ENCODE results near the gene MUL1. TPM values are rescaled to one million over a fixed set of nuclear protein-coding genes. Genes with fewer than 3 reads are reported as not detected.

Gene MUL1
- total and polyA plus RNA-seq, 2 of the 8 experiments (the other 6 are each of a cell fraction or from before 2014, with no cell fraction given), result 16.4 to 20.8 TPM

DNA sequence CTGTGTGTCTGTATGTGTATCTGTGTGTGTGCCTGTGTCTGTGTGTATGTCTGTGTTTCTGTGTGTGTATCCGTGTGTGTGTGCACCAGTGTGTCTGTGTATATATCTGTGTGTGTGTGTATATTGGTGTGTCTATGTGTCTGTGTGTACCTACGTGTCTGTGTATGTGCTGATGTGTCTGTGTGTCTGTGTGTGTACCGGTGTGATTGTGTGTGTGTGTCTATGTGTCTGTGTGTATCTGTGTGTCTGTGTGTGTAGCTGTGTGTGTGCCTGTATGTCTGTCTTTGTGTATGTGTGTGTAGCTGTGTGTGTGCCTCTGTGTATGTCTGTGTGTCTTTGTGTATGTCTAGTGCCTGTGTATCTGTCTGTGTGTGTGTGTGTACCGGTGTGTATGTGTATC lies 53.9 kb downstream of the MUL1 start:
- FAIRE-seq, result no peak
- Histone ChIP-seq H3K23me2 (ENCODE audit: low read depth, low read length) (peaks cover 9% of the 10 kb centered on the region; the same call in 1 of the 2 replicates), H2BK120ac (replicated peaks; ENCODE audit: low read depth, low read length) (peak overlapping the region; percentile 47), H3K36me3 (ENCODE audit: control insufficient read depth in 2 of 4, insufficient read depth in 4 of 4, low read length in 3 of 4) (no peaks in the 10 kb centered on the region), H2BK12ac (ENCODE audit: low read depth, low read length) (peak overlapping the region; percentile 45; the same call in 1 of the 2 replicates), H3K27ac (ENCODE audit: low read depth, low read length) (no peak overlapping the region), H4K8ac (ENCODE audit: extremely low read depth, insufficient read depth, low read length) (no peak overlapping the region), H3K4ac (replicated peaks; ENCODE audit: insufficient read length, low read depth, low read length) (no peak overlapping the region), H3K27me3 (replicated peaks in 1 of 4; ENCODE audit: control insufficient read depth in 3 of 4, extremely low read depth in 1 of 4, insufficient read depth in 3 of 4, low read length in 3 of 4) (no peaks in the 10 kb centered on the region), H3K4me2 (ENCODE audit: insufficient read depth in 1 of 2, low read depth in 2 of 2, low read length in 2 of 2) (no peak overlapping the region), H3K56ac (replicated peaks; ENCODE audit: insufficient read length, low read depth, low read length) (peak overlapping the region; percentile 98), H2AK5ac (ENCODE audit: low read depth, low read length) (peak overlapping the region; percentile 18; the same call in 1 of the 2 replicates), H4K20me1 (replicated peaks in 1 of 2; ENCODE audit: control insufficient read depth in 1 of 2, insufficient read depth in 2 of 2, low read length in 2 of 2) (peaks cover 0 to 8% of the 10 kb centered on the region in 2 experiments), H3K79me2 (ENCODE audit: control insufficient read depth in 1 of 2, insufficient read depth in 2 of 2, low read length in 2 of 2) (no peaks in the 10 kb centered on the region), H3K23ac (ENCODE audit: insufficient read length) (no peak overlapping the region), H3K9ac (replicated peaks in 1 of 4; ENCODE audit: extremely low read depth in 1 of 4, low read depth in 3 of 4, low read length in 3 of 4) (no peak overlapping the region), H2BK5ac (ENCODE audit: low read depth, low read length) (no peak overlapping the region), H2BK15ac (ENCODE audit: low read length) (peak overlapping the region; percentile 21; the same call in 1 of the 2 replicates), H4K5ac (ENCODE audit: insufficient read length, low read depth, low read length) (no peak overlapping the region), H3K79me1 (ENCODE audit: low read depth, low read length) (no peaks in the 10 kb centered on the region), H3K4me1 (replicated peaks in 1 of 4; ENCODE audit: control insufficient read depth in 3 of 4, insufficient read depth in 4 of 4, low read length in 3 of 4) (peaks cover 0 to 4% (median 2%) of the 10 kb centered on the region in 4 experiments; a peak in 3 of 7 replicates), H2AFZ (ENCODE audit: low read length) (no peak overlapping the region), H3K18ac (ENCODE audit: extremely low read depth, low read length) (no peak overlapping the region), H3K14ac (ENCODE audit: insufficient read length) (no peak overlapping the region), H3K9me3 (ENCODE audit: insufficient read depth in 2 of 2, low read depth in 1 of 2, low read length in 1 of 2) (no peaks in the 10 kb centered on the region), H2BK20ac (ENCODE audit: low read length) (peak overlapping the region; percentile 9; the same call in 1 of the 2 replicates), H3K4me3 (ENCODE audit: extremely low read depth in 1 of 4, insufficient read depth in 2 of 4, low read depth in 3 of 4, low read length in 4 of 4) (no peak overlapping the region), H4K91ac (replicated peaks; ENCODE audit: insufficient read length, low read length) (peak overlapping the region; percentile 25)
- ChIA-PET POLR2A (ENCODE audit: partially characterized antibody) (interaction anchor here (1.0 kb wide), 1 partner anchor 9 kb away, joined by 3 read pairs; no protein-coding TSS in a partner anchor), CTCF (ENCODE audit: partially characterized antibody) (interaction anchor here (1.0 kb wide), 1 partner anchor 11 kb away, joined by 3 read pairs; no protein-coding TSS in a partner anchor)
- 94% methylated on average over 4 of the region's 4 CpGs; no CpG with 5 or more reads in 1 of the 2 experiments for WGBS, 2 experiments (ENCODE audit: extremely low coverage in 1 of 2, insufficient coverage in 1 of 2, insufficient read length in 1 of 2, insufficient replicate concordance in 2 of 2, low coverage in 1 of 2, low lambda C conversion rate in 2 of 2, missing lambda C conversion rate in 1 of 2)
- TF ChIP-seq MAFK (IDR thresholded peaks at IDR 0.05; ENCODE audit: low read depth, low read length) (no peak), RXRA (IDR thresholded peaks at IDR 0.05; ENCODE audit: insufficient read depth, low read depth, low read length) (no peak), POLR2AphosphoS5 (IDR thresholded peaks at IDR 0.05; ENCODE audit: low read depth, low read length) (no peak), PHF8 (conservative IDR thresholded peaks at IDR 0.05; ENCODE audit: low read depth, low read length) (no peak), GABPA (IDR thresholded peaks at IDR 0.05; ENCODE audit: borderline replicate concordance, insufficient read depth, low read length) (no peak), SUZ12 (IDR thresholded peaks at IDR 0.05; ENCODE audit: low read length) (no peak), SIRT6 (IDR thresholded peaks at IDR 0.05; ENCODE audit: low read length) (no peak), EZH2 (IDR thresholded peaks at IDR 0.05; ENCODE audit: low read depth, low read length, severe bottlenecking) (no peak)
- TF ChIP-seq, protein P1, sequence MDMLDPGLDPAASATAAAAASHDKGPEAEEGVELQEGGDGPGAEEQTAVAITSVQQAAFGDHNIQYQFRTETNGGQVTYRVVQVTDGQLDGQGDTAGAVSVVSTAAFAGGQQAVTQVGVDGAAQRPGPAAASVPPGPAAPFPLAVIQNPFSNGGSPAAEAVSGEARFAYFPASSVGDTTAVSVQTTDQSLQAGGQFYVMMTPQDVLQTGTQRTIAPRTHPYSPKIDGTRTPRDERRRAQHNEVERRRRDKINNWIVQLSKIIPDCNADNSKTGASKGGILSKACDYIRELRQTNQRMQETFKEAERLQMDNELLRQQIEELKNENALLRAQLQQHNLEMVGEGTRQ (IDR thresholded peaks at IDR 0.05; ENCODE audit: low read length), result no peak
- TF ChIP-seq, protein P2, sequence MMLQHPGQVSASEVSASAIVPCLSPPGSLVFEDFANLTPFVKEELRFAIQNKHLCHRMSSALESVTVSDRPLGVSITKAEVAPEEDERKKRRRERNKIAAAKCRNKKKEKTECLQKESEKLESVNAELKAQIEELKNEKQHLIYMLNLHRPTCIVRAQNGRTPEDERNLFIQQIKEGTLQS (IDR thresholded peaks at IDR 0.05; ENCODE audit: insufficient read depth, low read depth, low read length), result no peak
- no peak for DNase-seq (ENCODE audit: low read depth in 1 of 2, low spot score in 2 of 2)
